EL (cell line): Measurements from ENCODE around the gene TMEM123.
A peak's percentile ranks its signal among the peaks of the same experiment; 100 is the strongest.

Experiments used
- DNase-seq: peaks from one replicate; pipeline ENCODE4 v3.0.0-alpha.2; 2016

The TMEM123 gene

GRCh38 chr11:102422817-102423712 is 29.5 kb downstream of the TMEM123 start:
- DNase-seq, result no peak

- no peak for DNase-seq
Measured at GRCh38 chr11:102421261-102421660, 31.3 kb downstream of the TMEM123 start.

- DNase-seq, result no peak
Measured at GRCh38 chr11:102420547-102420946, 32.0 kb downstream of the TMEM123 start.

DNA sequence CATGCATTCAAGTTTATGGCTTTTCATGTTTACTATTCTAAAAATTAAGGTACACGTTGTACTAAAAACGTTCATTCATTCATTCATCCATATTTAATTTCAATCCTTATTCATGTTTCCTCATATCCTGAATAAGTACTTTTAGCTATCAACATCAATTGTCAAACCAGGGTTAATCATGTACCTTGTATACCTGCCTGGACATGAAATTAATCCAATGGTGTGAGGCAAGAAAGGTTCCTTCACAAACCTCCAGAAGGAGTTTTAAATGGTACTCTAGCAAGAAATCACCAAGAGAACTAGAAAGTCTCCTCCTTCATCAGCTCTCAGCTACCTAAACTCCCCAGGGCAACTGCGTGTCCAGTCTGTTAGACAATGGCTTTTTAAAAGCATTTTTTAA is 33.4 kb downstream of the TMEM123 start:
- DNase-seq, result no peak

DNA sequence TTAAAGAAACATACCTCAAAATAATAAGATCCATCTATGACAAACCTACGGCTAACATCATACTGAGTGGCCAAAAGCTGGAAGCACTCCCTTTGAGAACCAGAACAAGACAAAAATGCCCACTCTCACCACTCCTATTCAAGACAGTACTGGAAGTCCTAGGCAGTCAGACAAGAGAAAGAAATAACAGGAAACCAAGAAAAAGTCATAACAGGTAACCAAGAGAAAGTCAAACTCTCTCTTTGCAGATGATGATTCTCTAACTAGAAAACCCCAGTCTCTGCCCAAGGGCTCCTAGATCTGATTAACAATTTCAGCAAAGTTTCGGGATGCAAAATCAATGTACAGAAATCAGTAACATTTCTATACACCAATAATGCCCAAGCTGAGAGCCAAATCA is 35.6 kb downstream of the TMEM123 start:
- no peak for DNase-seq

GRCh38 chr11:102415304-102415916 is 37.2 kb downstream of the TMEM123 start:
- DNase-seq, result no peak

DNA sequence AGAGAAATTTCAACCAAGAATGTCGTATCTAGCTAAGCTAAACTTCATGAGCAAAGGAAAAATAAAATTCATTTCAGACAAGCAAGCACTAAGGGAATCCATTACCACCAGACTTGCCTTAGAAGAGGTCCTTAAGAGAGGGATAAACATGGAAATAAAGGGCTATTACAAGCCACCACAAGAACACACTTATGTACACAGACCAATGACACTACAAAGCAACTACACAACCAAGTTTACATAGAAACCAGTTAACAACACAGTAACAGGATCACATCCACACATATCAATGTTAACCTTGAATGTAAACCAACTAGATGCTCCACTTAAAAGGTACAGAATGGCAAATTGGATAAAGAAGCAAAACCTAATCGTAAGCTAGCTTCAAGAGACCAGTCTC is 38.0 kb downstream of the TMEM123 start:
- no peak for DNase-seq

GRCh38 chr11:102413497-102413896 is 39.1 kb downstream of the TMEM123 start:
- DNase-seq, result no peak

- no peak for DNase-seq
Measured at GRCh38 chr11:102411142-102411541, 41.4 kb downstream of the TMEM123 start.

GRCh38 chr11:102410382-102410784 is 42.2 kb downstream of the TMEM123 start:
- peak; percentile 24 for DNase-seq

DNA sequence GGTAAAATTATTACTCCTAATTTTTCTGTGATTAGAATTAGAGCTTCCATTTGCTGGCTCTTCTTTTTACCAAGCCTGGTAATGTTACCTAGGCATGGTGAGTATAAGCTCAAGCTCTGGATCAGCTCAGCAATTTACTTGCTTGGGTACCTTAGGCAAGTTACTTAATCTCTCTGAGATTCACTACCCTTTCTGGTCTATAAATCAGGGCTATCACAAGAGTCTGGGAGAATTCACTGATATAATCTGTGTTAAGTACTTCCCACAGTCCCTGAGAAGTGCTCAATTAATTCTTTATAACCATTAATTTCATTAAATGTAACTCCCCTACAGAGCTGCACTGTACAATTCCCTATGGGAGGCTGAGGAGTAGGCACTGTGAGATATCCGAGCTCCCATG is 44.2 kb downstream of the TMEM123 start:
- DNase-seq, result no peak

GRCh38 chr11:102407901-102408300 is 44.7 kb downstream of the TMEM123 start:
- no peak for DNase-seq

GRCh38 chr11:102406099-102406498 is 46.5 kb downstream of the TMEM123 start:
- no peak for DNase-seq

DNA sequence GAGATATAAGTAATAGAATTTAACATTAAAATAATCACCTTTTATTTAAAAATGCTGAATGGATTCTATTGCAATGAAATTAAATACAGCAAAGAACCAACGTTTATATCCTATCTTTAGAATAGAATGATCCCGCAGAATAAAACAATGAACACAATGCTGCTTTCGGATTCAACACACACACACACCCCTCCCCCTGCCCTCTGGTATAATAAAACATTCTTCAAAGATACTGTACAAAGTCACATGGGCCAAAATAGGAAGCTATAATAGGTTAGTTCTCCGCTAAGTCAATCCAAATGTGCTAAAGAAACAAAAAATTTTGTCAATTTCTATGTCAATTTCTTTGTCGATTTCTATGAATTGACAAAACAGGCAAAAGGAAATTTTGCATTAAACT is 47.1 kb downstream of the TMEM123 start:
- no peak for DNase-seq

GRCh38 chr11:102402548-102402947 is 50.0 kb downstream of the TMEM123 start:
- DNase-seq, result no peak

DNA sequence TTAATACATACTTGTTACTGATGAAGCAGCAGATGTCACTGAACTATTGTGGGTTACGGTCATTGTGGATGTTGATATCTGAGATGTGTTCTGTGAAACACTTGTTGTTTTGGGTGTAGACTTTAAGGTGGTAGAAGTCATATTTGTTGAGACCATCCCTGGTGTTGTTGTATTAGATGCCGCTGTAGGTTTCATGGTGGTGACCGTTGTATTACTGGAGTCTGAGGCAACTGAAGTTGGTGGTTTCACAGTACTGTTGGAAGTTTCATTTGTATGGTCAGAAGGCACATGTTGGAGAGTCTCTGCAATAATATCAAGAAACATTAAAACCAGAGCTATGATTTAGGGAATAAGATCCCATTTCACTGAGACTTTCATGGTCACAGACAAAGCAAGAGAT is 50.7 kb downstream of the TMEM123 start:
- no peak for DNase-seq

GRCh38 chr11:102400603-102401002 is 52.0 kb downstream of the TMEM123 start:
- no peak for DNase-seq

DNA sequence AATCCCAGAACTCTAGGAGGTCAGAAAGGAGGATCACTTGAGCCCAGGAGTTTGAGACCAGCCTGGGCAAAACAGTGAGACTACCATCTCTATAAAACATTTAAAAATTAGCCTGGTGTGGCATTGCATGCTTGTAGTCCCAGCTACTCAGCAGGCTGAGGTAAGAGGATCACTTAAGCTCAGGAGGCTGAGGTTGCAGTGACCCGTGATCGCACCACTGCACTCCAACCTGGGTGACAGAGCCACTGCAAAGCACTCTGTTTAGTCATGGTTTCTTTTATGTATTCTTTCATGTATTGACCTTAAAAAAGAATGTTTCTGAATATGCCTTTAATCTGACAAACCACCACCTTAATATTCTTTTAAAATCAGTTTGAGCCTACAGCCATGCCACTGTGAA is 53.4 kb downstream of the TMEM123 start:
- no peak for DNase-seq

DNA sequence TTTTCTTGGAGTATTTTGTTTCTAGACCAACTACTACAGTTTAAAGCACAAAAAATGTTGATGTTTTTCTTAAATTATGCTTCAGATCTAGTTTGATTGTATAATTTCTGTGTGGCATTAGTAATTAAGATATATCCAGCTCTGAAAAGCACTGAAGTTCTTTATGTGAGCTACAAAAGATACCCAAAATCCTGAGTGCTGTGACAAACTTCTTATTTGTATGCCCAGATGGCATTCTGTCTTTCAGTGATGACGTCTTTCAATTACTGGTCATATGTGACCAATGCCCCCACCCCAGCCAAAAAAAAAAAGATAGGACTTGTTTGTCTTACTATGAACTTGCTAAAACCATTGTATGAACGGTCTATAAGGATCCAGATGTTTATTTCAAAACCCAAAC is 54.3 kb downstream of the TMEM123 start:
- no peak for DNase-seq

DNA sequence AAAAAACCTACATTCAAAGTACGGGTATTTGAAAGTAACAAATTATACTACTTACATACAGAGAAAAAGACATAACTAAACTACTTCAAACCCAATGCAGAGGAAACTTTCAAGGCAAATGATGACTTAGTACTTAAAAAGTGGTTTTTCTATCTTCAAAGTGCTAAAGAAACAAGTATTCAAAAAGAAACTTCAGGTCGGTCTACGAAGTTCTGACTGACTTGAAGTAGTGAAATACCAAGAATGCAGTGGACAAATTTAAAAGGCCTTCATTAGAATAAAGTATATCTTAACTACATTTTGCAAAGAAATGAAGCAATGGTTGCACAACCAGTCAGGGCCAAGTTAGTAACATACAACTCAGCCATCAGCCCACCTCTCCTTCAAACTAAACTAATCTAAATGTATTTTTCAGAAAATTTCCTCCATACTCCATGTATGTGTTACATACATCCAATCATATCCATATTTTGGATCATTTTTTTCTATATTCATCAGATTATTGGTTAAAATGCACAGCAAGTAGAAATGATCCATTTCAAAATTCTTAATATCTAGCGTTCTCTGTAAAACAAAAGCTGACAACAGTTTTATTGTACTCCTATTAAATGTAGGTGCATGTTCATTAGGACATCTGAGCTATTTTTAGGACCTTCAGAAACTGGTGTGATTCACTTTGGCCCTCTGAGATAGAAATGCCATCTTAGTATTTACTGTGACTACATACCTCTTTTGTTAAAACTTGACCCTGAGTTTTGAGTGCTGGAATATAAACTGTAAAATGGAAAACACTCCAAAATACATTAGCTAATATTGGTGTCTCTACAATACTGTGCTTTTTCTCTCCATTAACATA is 55.6 kb downstream of the TMEM123 start:
- no peak for DNase-seq

GRCh38 chr11:102395720-102396393 is 56.7 kb downstream of the TMEM123 start:
- DNase-seq, result no peak

- DNase-seq, result no peak
Measured at GRCh38 chr11:102393272-102393730, 59.3 kb downstream of the TMEM123 start.
